Measurements from ENCODE around the gene TUBB1. TPM values are rescaled to one million over a fixed set of nuclear protein-coding genes. Genes with fewer than 3 reads are reported as not detected.

Gene TUBB1
- total and polyA plus RNA-seq, 4 experiments from 2014 or later: not detected

- intact Hi-C loops (cut with micrococcal nuclease): no loop called here
- ChIA-PET POLR2A (ENCODE audit: partially characterized antibody) (no interaction called here), CTCF (ENCODE audit: partially characterized antibody) (no interaction called here)
- no peak for DNase-seq
- Mint-ChIP-seq H3K27ac (no peak overlapping the region), H3K9me3 (peaks cover 0 to 2% (median 0%) of the 10 kb centered on the region in 8 donors), H3K4me3 (peak overlapping the region in 3 of 8 donors; percentile 0 to 31 (median 9)), H3K36me3 (no peaks in the 10 kb centered on the region), H3K4me1 (peaks cover 15 to 32% (median 20%) of the 10 kb centered on the region in 4 donors), H3K27me3 (peaks cover 0 to 10% of the 10 kb centered on the region in 2 donors)
- Histone ChIP-seq H3K4me3 (ENCODE audit: low read length in 2 of 2) (no peak overlapping the region), H3K9me3 (ENCODE audit: control insufficient read depth in 1 of 2, low read length in 2 of 2) (no peaks in the 10 kb centered on the region), H3K27me3 (ENCODE audit: insufficient read depth, low read length) (no peaks in the 10 kb centered on the region), H3K36me3 (ENCODE audit: insufficient read depth, low read length) (no peaks in the 10 kb centered on the region), H3K4me1 (ENCODE audit: insufficient read depth, low read length) (peaks cover 9% of the 10 kb centered on the region), H3K27ac (ENCODE audit: low read depth, low read length) (no peak overlapping the region)
Observed at GRCh38 chr20:59047938-59048680, 28.9 kb downstream of the TUBB1 start.

GRCh38 chr20:59048681-59049030 lies 29.4 kb downstream of the TUBB1 start:
- CTCF ChIA-PET (ENCODE audit: partially characterized antibody): no interaction called here
- POLR2A ChIA-PET (ENCODE audit: partially characterized antibody): no interaction called here

GRCh38 chr20:59050437-59050836 lies 31.2 kb downstream of the TUBB1 start:
- Histone ChIP-seq H3K27me3 (ENCODE audit: insufficient read depth, low read length) (no peaks in the 10 kb centered on the region), H3K27ac (ENCODE audit: low read depth, low read length) (no peak overlapping the region), H3K36me3 (ENCODE audit: insufficient read depth, low read length) (no peaks in the 10 kb centered on the region), H3K4me1 (ENCODE audit: insufficient read depth, low read length) (no peaks in the 10 kb centered on the region), H3K9me3 (ENCODE audit: control insufficient read depth in 1 of 2, low read length in 2 of 2) (no peaks in the 10 kb centered on the region), H3K4me3 (ENCODE audit: low read length in 2 of 2) (no peak overlapping the region)
- Mint-ChIP-seq H3K4me1 (peaks cover 6 to 12% (median 9%) of the 10 kb centered on the region in 4 donors), H3K27ac (no peak overlapping the region), H3K27me3 (peaks cover 2 to 22% of the 10 kb centered on the region in 2 donors), H3K4me3 (no peak overlapping the region), H3K9me3 (peaks cover 0 to 2% (median 0%) of the 10 kb centered on the region in 8 donors), H3K36me3 (no peaks in the 10 kb centered on the region)
- ChIA-PET CTCF (ENCODE audit: partially characterized antibody) (interaction anchor here (0.9 kb wide), 1 partner anchor 79 kb away, joined by 3 read pairs; no protein-coding TSS in a partner anchor), POLR2A (ENCODE audit: partially characterized antibody) (no interaction called here)
- DNase-seq: no peak
- intact Hi-C loops (cut with micrococcal nuclease): no loop called here

More at GRCh38 chr20:59048681-59049030, 29.4 kb downstream of the TUBB1 start:
- no peak overlapping the region for H3K27ac Mint-ChIP-seq
- H3K4me3 Mint-ChIP-seq: no peak overlapping the region
- H3K27me3 Mint-ChIP-seq: peaks cover 0 to 15% of the 10 kb centered on the region in 2 donors
- no peaks in the 10 kb centered on the region for H3K36me3 ChIP-seq (ENCODE audit: insufficient read depth, low read length)
- peaks cover 12 to 27% (median 15%) of the 10 kb centered on the region in 4 donors for H3K4me1 Mint-ChIP-seq
- intact Hi-C loops (cut with micrococcal nuclease): no loop called here
- peaks cover 0 to 2% (median 0%) of the 10 kb centered on the region in 8 donors for H3K9me3 Mint-ChIP-seq
- H3K4me1 ChIP-seq (ENCODE audit: insufficient read depth, low read length): peaks cover 3% of the 10 kb centered on the region
- H3K9me3 ChIP-seq (ENCODE audit: control insufficient read depth in 1 of 2, low read length in 2 of 2): no peaks in the 10 kb centered on the region
- no peak overlapping the region for H3K27ac ChIP-seq (ENCODE audit: low read depth, low read length)
- H3K4me3 ChIP-seq (ENCODE audit: low read length in 2 of 2): no peak overlapping the region
- no peaks in the 10 kb centered on the region for H3K36me3 Mint-ChIP-seq
- no peaks in the 10 kb centered on the region for H3K27me3 ChIP-seq (ENCODE audit: insufficient read depth, low read length)
- no peak for DNase-seq

GRCh38 chr20:59051666-59052185 lies 32.5 kb downstream of the TUBB1 start:
- no peak for DNase-seq
- POLR2A ChIA-PET (ENCODE audit: partially characterized antibody): no interaction called here
- H3K4me3 ChIP-seq (ENCODE audit: low read length in 2 of 2): no peak overlapping the region
- H3K4me1 ChIP-seq (ENCODE audit: insufficient read depth, low read length): no peaks in the 10 kb centered on the region
- H3K27ac ChIP-seq (ENCODE audit: low read depth, low read length): no peak overlapping the region
- peaks cover 0 to 3% (median 0%) of the 10 kb centered on the region in 8 donors for H3K9me3 Mint-ChIP-seq
- no peaks in the 10 kb centered on the region for H3K36me3 Mint-ChIP-seq
- peaks cover 4 to 22% of the 10 kb centered on the region in 2 donors for H3K27me3 Mint-ChIP-seq
- intact Hi-C loops (cut with micrococcal nuclease): no loop called here
- no peaks in the 10 kb centered on the region for H3K36me3 ChIP-seq (ENCODE audit: insufficient read depth, low read length)
- CTCF ChIA-PET (ENCODE audit: partially characterized antibody): no interaction called here
- H3K4me1 Mint-ChIP-seq: peaks cover 6 to 12% (median 9%) of the 10 kb centered on the region in 4 donors
- H3K27ac Mint-ChIP-seq: no peak overlapping the region
- H3K9me3 ChIP-seq (ENCODE audit: control insufficient read depth in 1 of 2, low read length in 2 of 2): no peaks in the 10 kb centered on the region
- no peak overlapping the region for H3K4me3 Mint-ChIP-seq
- H3K27me3 ChIP-seq (ENCODE audit: insufficient read depth, low read length): no peaks in the 10 kb centered on the region

GRCh38 chr20:59055302-59055701 lies 36.1 kb downstream of the TUBB1 start:
- Mint-ChIP-seq H3K4me1 (no peaks in the 10 kb centered on the region), H3K9me3 (peaks cover 0 to 4% (median 0%) of the 10 kb centered on the region in 8 donors), H3K27ac (no peak overlapping the region), H3K36me3 (no peaks in the 10 kb centered on the region), H3K4me3 (no peak overlapping the region), H3K27me3 (peaks cover 4 to 25% of the 10 kb centered on the region in 2 donors)
- intact Hi-C loops (cut with micrococcal nuclease): no loop called here
- POLR2A ChIA-PET (ENCODE audit: partially characterized antibody): no interaction called here
- Histone ChIP-seq H3K4me1 (ENCODE audit: insufficient read depth, low read length) (no peaks in the 10 kb centered on the region), H3K9me3 (ENCODE audit: control insufficient read depth in 1 of 2, low read length in 2 of 2) (no peaks in the 10 kb centered on the region), H3K36me3 (ENCODE audit: insufficient read depth, low read length) (no peaks in the 10 kb centered on the region), H3K27ac (ENCODE audit: low read depth, low read length) (no peak overlapping the region), H3K4me3 (ENCODE audit: low read length in 2 of 2) (no peak overlapping the region), H3K27me3 (ENCODE audit: insufficient read depth, low read length) (no peaks in the 10 kb centered on the region)
- CTCF ChIA-PET (ENCODE audit: partially characterized antibody): interaction anchor here (0.7 to 3.5 kb wide), 6 partner anchors 9 to 167 kb away, joined by 3 to 14 read pairs (median 6); partner anchors contain the start of gene PRELID3B
- peak in 4 of 5 donors; percentile 23 to 35 (median 27) for DNase-seq

GRCh38 chr20:59062081-59062480 lies 42.9 kb downstream of the TUBB1 start:
- POLR2A ChIA-PET (ENCODE audit: partially characterized antibody): no interaction called here
- intact Hi-C loops (cut with micrococcal nuclease): no loop called here
- no peak overlapping the region for H3K27ac Mint-ChIP-seq

GRCh38 chr20:59063358-59064213 lies 44.4 kb downstream of the TUBB1 start:
- Mint-ChIP-seq H3K4me1 (no peaks in the 10 kb centered on the region), H3K9me3 (no peaks in the 10 kb centered on the region), H3K4me3 (no peak overlapping the region), H3K27me3 (peaks cover 4 to 23% of the 10 kb centered on the region in 2 donors), H3K27ac (no peak overlapping the region), H3K36me3 (no peaks in the 10 kb centered on the region)
- no peak overlapping the region for H3K27ac ChIP-seq (ENCODE audit: low read depth, low read length)
- POLR2A ChIA-PET (ENCODE audit: partially characterized antibody): no interaction called here
- no peak overlapping the region for H3K4me3 ChIP-seq (ENCODE audit: low read length in 2 of 2)
- no peaks in the 10 kb centered on the region for H3K27me3 ChIP-seq (ENCODE audit: insufficient read depth, low read length)
- H3K4me1 ChIP-seq (ENCODE audit: insufficient read depth, low read length): no peaks in the 10 kb centered on the region
- no peaks in the 10 kb centered on the region for H3K36me3 ChIP-seq (ENCODE audit: insufficient read depth, low read length)
- H3K9me3 ChIP-seq (ENCODE audit: control insufficient read depth in 1 of 2, low read length in 2 of 2): no peaks in the 10 kb centered on the region
- CTCF ChIA-PET (ENCODE audit: partially characterized antibody): no interaction called here
- no peak for DNase-seq
- intact Hi-C loops (cut with micrococcal nuclease): no loop called here

More at GRCh38 chr20:59062081-59062480, 42.9 kb downstream of the TUBB1 start:
- CTCF ChIA-PET (ENCODE audit: partially characterized antibody): interaction anchor here (1.0 kb wide), 1 partner anchor 146 kb away, joined by 3 read pairs; no protein-coding TSS in a partner anchor
- DNase-seq: no peak
- Histone ChIP-seq H3K27ac (ENCODE audit: low read depth, low read length) (no peak overlapping the region), H3K27me3 (ENCODE audit: insufficient read depth, low read length) (no peaks in the 10 kb centered on the region), H3K4me3 (ENCODE audit: low read length in 2 of 2) (no peak overlapping the region), H3K9me3 (ENCODE audit: control insufficient read depth in 1 of 2, low read length in 2 of 2) (no peaks in the 10 kb centered on the region), H3K36me3 (ENCODE audit: insufficient read depth, low read length) (no peaks in the 10 kb centered on the region), H3K4me1 (ENCODE audit: insufficient read depth, low read length) (no peaks in the 10 kb centered on the region)
- H3K9me3 Mint-ChIP-seq: no peaks in the 10 kb centered on the region
- H3K27me3 Mint-ChIP-seq: peaks cover 2 to 20% of the 10 kb centered on the region in 2 donors
- no peaks in the 10 kb centered on the region for H3K36me3 Mint-ChIP-seq
- H3K4me1 Mint-ChIP-seq: no peaks in the 10 kb centered on the region
- no peak overlapping the region for H3K4me3 Mint-ChIP-seq
